Peyer's patch (tissue), 4 donors: ENCODE results near the gene DIS3.

Experiments
- POLR2A ChIP-seq, 2 donors: fragments of 450-650 bp; IDR thresholded peaks; one replicate each; pipeline ENCODE4 v1.5.1; 2017; ENCODE audit warnings: antibody characterized with exemption in 2 of 2, mild to moderate bottlenecking in 2 of 2, moderate library complexity in 2 of 2
- TF ChIP-seq, protein P1 (sequence below), 6 experiments: fragments of 450-650 bp in 4 of 6; fragments of 200-600 bp in 2 of 6; sonication (generic) in 1 of 6; IDR thresholded peaks; one replicate each; pipeline ENCODE4 v1.5.1; 2017 to 2019; ENCODE audit warnings: antibody characterized with exemption in 6 of 6, mild to moderate bottlenecking in 3 of 6, moderate library complexity in 1 of 6

DNA sequence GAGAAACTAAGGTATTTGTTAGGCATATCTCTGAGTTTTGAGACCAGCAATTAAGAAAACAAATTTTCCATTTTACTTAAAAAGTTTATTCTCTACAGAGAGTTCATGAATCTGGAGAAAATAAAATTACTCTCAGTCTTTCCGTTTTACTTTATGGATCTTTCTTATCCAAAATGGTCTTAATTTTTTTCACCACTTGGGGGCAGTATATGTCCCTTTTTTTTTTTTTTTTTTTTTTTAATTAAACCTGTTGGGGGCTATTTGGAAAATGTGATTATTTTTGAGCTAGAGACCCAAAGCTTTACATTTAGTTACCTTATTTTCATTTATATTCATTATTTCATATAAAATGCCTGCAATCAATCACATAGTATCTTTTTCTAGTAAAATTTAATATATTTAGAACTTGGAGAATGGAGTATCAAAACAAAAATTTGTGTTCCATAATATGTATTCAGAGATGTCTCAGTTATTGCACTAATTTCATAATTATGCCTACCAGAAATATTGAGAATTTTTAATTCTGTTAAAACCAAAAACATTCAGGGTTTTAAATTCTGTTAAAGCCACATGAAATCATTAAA is 27.3 kb upstream of the DIS3 start:
- TF ChIP-seq, protein P1, sequence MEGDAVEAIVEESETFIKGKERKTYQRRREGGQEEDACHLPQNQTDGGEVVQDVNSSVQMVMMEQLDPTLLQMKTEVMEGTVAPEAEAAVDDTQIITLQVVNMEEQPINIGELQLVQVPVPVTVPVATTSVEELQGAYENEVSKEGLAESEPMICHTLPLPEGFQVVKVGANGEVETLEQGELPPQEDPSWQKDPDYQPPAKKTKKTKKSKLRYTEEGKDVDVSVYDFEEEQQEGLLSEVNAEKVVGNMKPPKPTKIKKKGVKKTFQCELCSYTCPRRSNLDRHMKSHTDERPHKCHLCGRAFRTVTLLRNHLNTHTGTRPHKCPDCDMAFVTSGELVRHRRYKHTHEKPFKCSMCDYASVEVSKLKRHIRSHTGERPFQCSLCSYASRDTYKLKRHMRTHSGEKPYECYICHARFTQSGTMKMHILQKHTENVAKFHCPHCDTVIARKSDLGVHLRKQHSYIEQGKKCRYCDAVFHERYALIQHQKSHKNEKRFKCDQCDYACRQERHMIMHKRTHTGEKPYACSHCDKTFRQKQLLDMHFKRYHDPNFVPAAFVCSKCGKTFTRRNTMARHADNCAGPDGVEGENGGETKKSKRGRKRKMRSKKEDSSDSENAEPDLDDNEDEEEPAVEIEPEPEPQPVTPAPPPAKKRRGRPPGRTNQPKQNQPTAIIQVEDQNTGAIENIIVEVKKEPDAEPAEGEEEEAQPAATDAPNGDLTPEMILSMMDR (IDR thresholded peaks at IDR 0.05) = peak in 5 of 6 experiments; percentile 26 to 72 (median 31)
- no peak for TF ChIP-seq POLR2A (IDR thresholded peaks at IDR 0.05)
